GM23248 (cell line): Measurements from ENCODE around the gene IVD. TPM values are rescaled to one million over a fixed set of nuclear protein-coding genes. Genes with fewer than 3 reads are reported as not detected.

ENCODE experiments used
- DNase-seq: peaks from one replicate; pipeline ENCODE4 v3.0.0-alpha.2; 2015
- H2AFZ ChIP-seq: fragments of 200-600 bp; sonication (generic); 2 replicates; pipeline ENCODE4 v1.6.1; 2016; ENCODE audit warnings: antibody characterized with exemption
- H3F3A ChIP-seq: fragments of 200-600 bp; sonication (generic); 2 replicates; pipeline ENCODE4 v1.6.1; 2016; ENCODE audit warnings: mild to moderate bottlenecking, antibody characterized with exemption, mixed run types; ENCODE audit not compliant: insufficient read depth
- H3K27ac ChIP-seq: fragments of 200-600 bp; sonication (generic); 2 replicates; pipeline ENCODE4 v1.5.1; 2016; ENCODE audit warnings: mild to moderate bottlenecking
- H3K27me3 ChIP-seq: fragments of 200-600 bp; sonication (generic); replicated peaks from 2 replicates; pipeline ENCODE4 v1.6.1; 2016; ENCODE audit warnings: mild to moderate bottlenecking; ENCODE audit not compliant: insufficient read depth
- H3K36me3 ChIP-seq: fragments of 200-600 bp; sonication (generic); 2 replicates; pipeline ENCODE4 v1.6.1; 2016; ENCODE audit warnings: low read depth, mild to moderate bottlenecking
- H3K4me1 ChIP-seq: fragments of 200-600 bp; sonication (generic); 2 replicates; pipeline ENCODE4 v1.6.1; 2016; ENCODE audit warnings: mild to moderate bottlenecking; ENCODE audit not compliant: insufficient read depth
- H3K4me2 ChIP-seq: fragments of 200-600 bp; sonication (generic); one replicate; pipeline ENCODE4 v1.6.1; 2016; ENCODE audit warnings: mild to moderate bottlenecking; ENCODE audit not compliant: unreplicated experiment
- H3K4me3 ChIP-seq: fragments of 200-600 bp; sonication (generic); 2 replicates; pipeline ENCODE4 v1.5.1; 2016; ENCODE audit warnings: mild to moderate bottlenecking
- H3K79me2 ChIP-seq: fragments of 200-600 bp; sonication (generic); 2 replicates; pipeline ENCODE4 v1.6.1; 2016; ENCODE audit warnings: mild to moderate bottlenecking; ENCODE audit not compliant: insufficient read depth
- H3K9ac ChIP-seq: fragments of 200-600 bp; sonication (generic); 2 replicates; pipeline ENCODE4 v1.6.1; 2016; ENCODE audit warnings: mild to moderate bottlenecking
- H3K9me2 ChIP-seq: fragments of 200-600 bp; sonication (generic); 2 replicates; pipeline ENCODE4 v1.6.1; 2016; ENCODE audit warnings: mixed run types, mild to moderate bottlenecking, moderate library complexity; ENCODE audit not compliant: insufficient read depth
- H3K9me3 ChIP-seq: fragments of 200-600 bp; sonication (generic); one replicate; pipeline ENCODE4 v1.6.1; 2017; ENCODE audit warnings: low read depth
- H4K20me1 ChIP-seq: fragments of 200-600 bp; sonication (generic); 2 replicates; pipeline ENCODE4 v1.6.0; 2016; ENCODE audit not compliant: insufficient read depth
- EZH2 ChIP-seq: fragments of 200-600 bp; sonication (generic); IDR thresholded peaks from 2 replicates; pipeline ENCODE4 v1.6.1; 2018; ENCODE audit warnings: antibody characterized with exemption, mild to moderate bottlenecking; ENCODE audit not compliant: insufficient read depth, poor library complexity, severe bottlenecking
- EZH2phosphoT487 ChIP-seq: fragments of 200-600 bp; sonication (generic); IDR thresholded peaks from 2 replicates; pipeline ENCODE4 v1.6.1; 2018; ENCODE audit warnings: antibody characterized with exemption, moderate library complexity, mild to moderate bottlenecking, low read depth; ENCODE audit not compliant: insufficient read depth
- WGBS, 2 experiments: methylation state at CpG; one replicate each; pipeline ENCODE4 v1.1.6; 2015 to 2017; ENCODE audit warnings: low lambda C conversion rate in 2 of 2, low coverage in 1 of 2; ENCODE audit errors: missing lambda C conversion rate in 2 of 2; 5-methylcytosine and 5-hydroxymethylcytosine counted together
- in situ Hi-C: fragments of 300-500 bp; cut with MboI; formaldehyde crosslinking; loops from 2 replicates; pipeline ENCODE4 v1.15.0; 2020
- polyA plus RNA-seq: library from polyadenylated mRNA; unstranded; fragments of >200 nt; fragmentation: Nextera tagmentation; extraction: Ambion mirVana; gene quantifications from 2 replicates; pipeline ENCODE4 v1.2.1, GENCODE V29; 2016
- total RNA-seq: library from RNA; depleted of rRNA; stranded (reverse); fragments of >200 nt; shearing (Covaris generic); gene quantifications from 2 replicates; pipeline ENCODE4 v1.2.3, GENCODE V29; 2014

Gene IVD
- total and polyA plus RNA-seq, 2 experiments from 2014 or later, result 28.2 to 50.1 TPM

GRCh38 chr15:40459391-40460015 lies 53.9 kb downstream of the IVD start:
- H3K27me3 ChIP-seq, result no peaks in the 10 kb centered on the region
- H3K79me2 ChIP-seq, result peaks cover 56% of the 10 kb centered on the region
- no peak overlapping the region for H3K4me3 ChIP-seq
- H3K9me3 ChIP-seq, result no peaks in the 10 kb centered on the region
- H3K4me1 ChIP-seq, result peaks cover 17% of the 10 kb centered on the region
- 92 to 97% methylated on average over 10 to 13 of the region's 19 CpGs for WGBS, 2 experiments
- no peaks in the 10 kb centered on the region for H3K36me3 ChIP-seq
- H3F3A ChIP-seq, result no peaks in the 10 kb centered on the region
- H3K4me2 ChIP-seq, result no peak overlapping the region
- no peak overlapping the region for H3K27ac ChIP-seq
- H3K9ac ChIP-seq, result no peak overlapping the region
- no peaks in the 10 kb centered on the region; the same call in 1 of the 2 replicates for H4K20me1 ChIP-seq
- in situ Hi-C loops, result no loop called here
- H3K9me2 ChIP-seq, result no peaks in the 10 kb centered on the region
- DNase-seq, result no peak
- TF ChIP-seq EZH2 (no peak), EZH2phosphoT487 (no peak)
- H2AFZ ChIP-seq, result no peak overlapping the region

GRCh38 chr15:40460404-40460803 lies 54.8 kb downstream of the IVD start:
- H3K27me3 ChIP-seq, result no peaks in the 10 kb centered on the region
- peaks cover 8% of the 10 kb centered on the region for H3K4me1 ChIP-seq
- no peak overlapping the region for H2AFZ ChIP-seq
- H3K79me2 ChIP-seq, result peaks cover 47% of the 10 kb centered on the region
- TF ChIP-seq EZH2, result no peak
- no peak for TF ChIP-seq EZH2phosphoT487
- in situ Hi-C loops, result no loop called here
- no peak overlapping the region for H3K9ac ChIP-seq
- H3K27ac ChIP-seq, result no peak overlapping the region
- H3K9me2 ChIP-seq, result no peaks in the 10 kb centered on the region
- H4K20me1 ChIP-seq, result no peaks in the 10 kb centered on the region; the same call in 1 of the 2 replicates
- WGBS, 2 experiments, result 90 to 100% methylated on average over 2 of the region's 2 CpGs
- H3K4me2 ChIP-seq, result no peak overlapping the region
- no peak overlapping the region for H3K4me3 ChIP-seq
- no peaks in the 10 kb centered on the region for H3K36me3 ChIP-seq
- no peaks in the 10 kb centered on the region for H3K9me3 ChIP-seq
- H3F3A ChIP-seq, result no peaks in the 10 kb centered on the region
- no peak for DNase-seq

- Histone ChIP-seq H3K9me3 (no peaks in the 10 kb centered on the region), H4K20me1 (no peaks in the 10 kb centered on the region; the same call in 1 of the 2 replicates), H3F3A (no peaks in the 10 kb centered on the region), H3K79me2 (peaks cover 31% of the 10 kb centered on the region), H2AFZ (no peak overlapping the region), H3K27ac (no peak overlapping the region), H3K36me3 (no peaks in the 10 kb centered on the region), H3K4me2 (no peak overlapping the region), H3K4me1 (no peaks in the 10 kb centered on the region), H3K9ac (no peak overlapping the region), H3K9me2 (no peaks in the 10 kb centered on the region), H3K27me3 (no peaks in the 10 kb centered on the region), H3K4me3 (no peak overlapping the region)
- TF ChIP-seq EZH2phosphoT487 (no peak), EZH2 (no peak)
- DNase-seq, result no peak
- in situ Hi-C loops, result no loop called here
- 94 to 97% methylated on average over 18 to 21 of the region's 21 CpGs for WGBS, 2 experiments
These were observed 56.4 kb downstream of the IVD start for GRCh38 chr15:40461958-40462357.

- H3K9me3 ChIP-seq, result no peaks in the 10 kb centered on the region
- H3K27me3 ChIP-seq, result no peaks in the 10 kb centered on the region
- H2AFZ ChIP-seq, result no peak overlapping the region
- H3K79me2 ChIP-seq, result peaks cover 18% of the 10 kb centered on the region
- no peaks in the 10 kb centered on the region for H3K9me2 ChIP-seq
- H3K27ac ChIP-seq, result no peak overlapping the region
- H3K9ac ChIP-seq, result no peak overlapping the region
- peaks cover 6% of the 10 kb centered on the region; the same call in 1 of the 2 replicates for H3F3A ChIP-seq
- no peak overlapping the region for H3K4me3 ChIP-seq
- 95 to 96% methylated on average over 2 of the region's 2 CpGs for WGBS, 2 experiments
- TF ChIP-seq EZH2, result no peak
- no peak for TF ChIP-seq EZH2phosphoT487
- no peaks in the 10 kb centered on the region for H3K4me1 ChIP-seq
- no peak overlapping the region for H3K4me2 ChIP-seq
- no peak for DNase-seq
- H4K20me1 ChIP-seq, result no peaks in the 10 kb centered on the region; the same call in 1 of the 2 replicates
- in situ Hi-C loops, result no loop called here
- no peaks in the 10 kb centered on the region for H3K36me3 ChIP-seq
These were observed 57.7 kb downstream of the IVD start for GRCh38 chr15:40463279-40463678.
